ENCODE measurements around the gene PRM3.
"Not testable (repeated sequence)": the region's sequence is repeated elsewhere in the genome, so short reads cannot be mapped to it uniquely, and the experiment has no call there.

PRM3 gene

GRCh38 chr16:11290102-11290893, 16.9 kb upstream of the PRM3 start:
- TF ChIP-seq CTCF (IDR thresholded peaks at IDR 0.05; ENCODE audit: insufficient read depth, missing control alignments), result no peak
- DNase-seq (ENCODE audit: insufficient read length, low spot score), result no peak
- FAIRE-seq, result no peak

GRCh38 chr16:11289696-11290095, 16.3 kb upstream of the PRM3 start:
- DNase-seq (ENCODE audit: insufficient read length, low spot score); FAIRE-seq: not testable (repeated sequence)

GRCh38 chr16:11289202-11289601, 15.8 kb upstream of the PRM3 start:
- DNase-seq (ENCODE audit: insufficient read length, low spot score) (no peak), FAIRE-seq (no peak)
- no peak for TF ChIP-seq CTCF (IDR thresholded peaks at IDR 0.05; ENCODE audit: insufficient read depth, missing control alignments)

- TF ChIP-seq CTCF (IDR thresholded peaks at IDR 0.05; ENCODE audit: insufficient read depth, missing control alignments), result no peak
- FAIRE-seq (no peak), DNase-seq (ENCODE audit: insufficient read length, low spot score) (no peak)
Observed at GRCh38 chr16:11285842-11286241, 12.4 kb upstream of the PRM3 start.

GRCh38 chr16:11283820-11284248, 10.4 kb upstream of the PRM3 start:
- no peak for TF ChIP-seq CTCF (IDR thresholded peaks at IDR 0.05; ENCODE audit: insufficient read depth, missing control alignments)
- FAIRE-seq, result no peak
- no peak for DNase-seq (ENCODE audit: insufficient read length, low spot score)

GRCh38 chr16:11280616-11281522, 7.4 kb upstream of the PRM3 start, which contains the start of gene PRM1:
Gene PRM1 (minus strand): TSS chr16:11281330. CDS start chr16:11281238, 92 bp downstream.
- DNase-seq (ENCODE audit: insufficient read length, low spot score) (no peak), FAIRE-seq (no peak)
- TF ChIP-seq CTCF (IDR thresholded peaks at IDR 0.05; ENCODE audit: insufficient read depth, missing control alignments), result no peak

GRCh38 chr16:11278681-11279628, 5.5 kb upstream of the PRM3 start:
- no peak for FAIRE-seq
- TF ChIP-seq CTCF (IDR thresholded peaks at IDR 0.05; ENCODE audit: insufficient read depth, missing control alignments), result no peak
- DNase-seq (ENCODE audit: insufficient read length, low spot score), result no peak

All from D721Med (cell line).